T-helper 2 cell treated with Interferon-gamma antibody and Interleukin-4, amounts not matched to agents 100 ng/mL and 5 ng/mL, for 36 hours (primary cell): ENCODE measurements around the gene KIF5B. TPM values are rescaled to one million over a fixed set of nuclear protein-coding genes. Genes with fewer than 3 reads are reported as not detected.
"Not testable (repeated sequence)": the region's sequence is repeated elsewhere in the genome, so short reads cannot be mapped to it uniquely, and the experiment has no call there.

Experiments used
- intact Hi-C: fragments of 100-400 bp; cut with micrococcal nuclease; formaldehyde crosslinking; loops from one replicate; pipeline ENCODE4 v1.15.1; 2023
- total RNA-seq: library from RNA; stranded (reverse); gene quantifications from 2 replicates; pipeline ENCODE4 v1.2.3, GENCODE V29; 2022

KIF5B gene
- total RNA-seq, 1 donor from 2014 or later, result 70.4 TPM

GRCh38 chr10:32060347-32060746, 4.1 kb upstream of the KIF5B start:
- intact Hi-C loops, result no loop called here

- intact Hi-C loops, result loop anchor here (2.0 to 5.0 kb wide), 3 partner anchors 318 to 899 kb away; partner anchors contain the start of genes ITGB1 and ZEB1
Measured at GRCh38 chr10:32059472-32059871, 3.2 kb upstream of the KIF5B start.

- intact Hi-C loops, result loop anchor here (2.0 to 5.0 kb wide), 4 partner anchors 128 to 740 kb away; partner anchors contain the start of genes ARHGAP12, EPC1 and ZEB1
Measured at GRCh38 chr10:32057036-32057372, 779 bp upstream of the KIF5B start.

GRCh38 chr10:32055478-32056135, 618 bp downstream of the KIF5B start:
- intact Hi-C loops, result loop anchor here (1.0 to 5.0 kb wide), 8 partner anchors 15 to 738 kb away; partner anchors contain the start of genes ARHGAP12, CCDC7, EPC1 and ZEB1

- intact Hi-C loops, result loop anchor here (2.0 kb wide), 1 partner anchor 13 kb away; no protein-coding TSS in a partner anchor
Measured at GRCh38 chr10:32054094-32054493, 2.1 kb downstream of the KIF5B start.

- intact Hi-C loops, result not testable (repeated sequence)
Measured at GRCh38 chr10:32053392-32053791, 2.8 kb downstream of the KIF5B start.

- intact Hi-C loops, result no loop called here
Measured at GRCh38 chr10:32051926-32052325, 4.3 kb downstream of the KIF5B start.

- intact Hi-C loops, result no loop called here
Measured at GRCh38 chr10:32050177-32050576, 6.0 kb downstream of the KIF5B start.

GRCh38 chr10:32049113-32049512, 7.1 kb downstream of the KIF5B start:
- intact Hi-C loops, result no loop called here

GRCh38 chr10:32048282-32048681, 7.9 kb downstream of the KIF5B start:
- intact Hi-C loops, result no loop called here

GRCh38 chr10:32047881-32048280, 8.3 kb downstream of the KIF5B start:
- intact Hi-C loops, result no loop called here

- intact Hi-C loops, result no loop called here
Measured at GRCh38 chr10:32046151-32046550, 10.1 kb downstream of the KIF5B start.

GRCh38 chr10:32042730-32043129, 13.5 kb downstream of the KIF5B start:
- intact Hi-C loops, result not testable (repeated sequence)

- intact Hi-C loops, result loop anchor here (2.0 kb wide), 1 partner anchor 13 kb away; no protein-coding TSS in a partner anchor
Measured at GRCh38 chr10:32041290-32042028, 14.8 kb downstream of the KIF5B start.

GRCh38 chr10:32039734-32040133, 16.5 kb downstream of the KIF5B start:
- intact Hi-C loops, result loop anchor here (2.0 kb wide), 1 partner anchor 15 kb away; no protein-coding TSS in a partner anchor

- intact Hi-C loops, result no loop called here
Measured at GRCh38 chr10:32038777-32039176, 17.4 kb downstream of the KIF5B start.

GRCh38 chr10:32036922-32037321, 19.3 kb downstream of the KIF5B start:
- intact Hi-C loops, result no loop called here

GRCh38 chr10:32035038-32035437, 21.2 kb downstream of the KIF5B start:
- intact Hi-C loops, result no loop called here

GRCh38 chr10:32033171-32033570, 23.1 kb downstream of the KIF5B start:
- intact Hi-C loops, result no loop called here

- intact Hi-C loops, result no loop called here
Measured at GRCh38 chr10:32031920-32032319, 24.3 kb downstream of the KIF5B start.

GRCh38 chr10:32031424-32031823, 24.8 kb downstream of the KIF5B start:
- intact Hi-C loops, result no loop called here

- intact Hi-C loops, result no loop called here
Measured at GRCh38 chr10:32028710-32029109, 27.5 kb downstream of the KIF5B start.
